ENCODE results near the gene ATG16L1.

The ATG16L1 gene

DNA sequence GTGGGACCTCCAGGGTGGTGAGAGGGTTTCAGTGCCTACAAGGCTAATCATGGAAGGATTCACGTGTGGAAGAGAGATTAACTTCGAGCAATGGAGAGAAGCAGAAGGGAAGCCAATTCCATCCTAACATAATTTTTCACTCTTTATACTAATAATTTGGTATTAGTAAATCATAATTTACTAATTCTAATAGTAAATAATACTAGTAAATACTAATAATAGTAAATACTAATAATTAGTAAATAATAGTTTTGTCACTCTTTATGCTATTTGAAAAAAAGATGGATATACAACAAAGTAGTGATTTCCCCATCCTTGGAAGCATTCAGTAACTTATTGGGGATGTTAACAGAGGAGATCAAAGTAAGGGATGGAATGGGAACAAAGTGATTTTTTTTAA lies 49.8 kb downstream of the ATG16L1 start:
- DNase-seq (ENCODE audit: low spot score in 2 of 2) = no peak
- Histone ChIP-seq H3K9me3 (no peaks in the 10 kb centered on the region), H3K4me3 (no peak overlapping the region), H3K36me3 (replicated peaks) (no peaks in the 10 kb centered on the region), H3K27me3 (ENCODE audit: low read depth) (no peaks in the 10 kb centered on the region), H3K4me1 (no peaks in the 10 kb centered on the region)
- in situ Hi-C loops (cut with MboI; ENCODE audit: low sequenced_read_pairs) = no loop called here

DNA sequence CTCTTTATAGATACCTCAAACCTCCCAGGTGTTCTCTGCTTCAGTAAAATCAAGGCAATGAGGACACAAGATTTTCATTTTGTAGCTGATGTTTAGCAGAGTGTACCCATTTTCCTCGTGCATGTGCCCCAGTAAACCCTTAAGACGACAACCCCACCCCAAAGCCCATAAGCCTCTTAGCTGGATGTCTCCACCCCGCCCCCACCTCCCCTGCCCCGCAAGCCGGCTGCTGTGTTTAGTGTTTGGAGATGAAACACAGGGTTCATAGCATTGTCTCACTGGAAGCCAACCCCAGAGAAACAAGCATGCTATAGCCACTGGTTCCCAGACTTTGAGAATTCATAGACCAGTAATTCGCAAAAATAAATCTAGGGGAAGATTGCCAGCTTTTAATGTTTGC lies 50.3 kb downstream of the ATG16L1 start:
- Histone ChIP-seq H3K27me3 (ENCODE audit: low read depth) (no peaks in the 10 kb centered on the region), H3K4me3 (no peak overlapping the region), H3K36me3 (replicated peaks) (no peaks in the 10 kb centered on the region), H3K9me3 (no peaks in the 10 kb centered on the region), H3K4me1 (no peaks in the 10 kb centered on the region)
- in situ Hi-C loops (cut with MboI; ENCODE audit: low sequenced_read_pairs) = no loop called here
- DNase-seq (ENCODE audit: low spot score in 2 of 2) = no peak

DNA sequence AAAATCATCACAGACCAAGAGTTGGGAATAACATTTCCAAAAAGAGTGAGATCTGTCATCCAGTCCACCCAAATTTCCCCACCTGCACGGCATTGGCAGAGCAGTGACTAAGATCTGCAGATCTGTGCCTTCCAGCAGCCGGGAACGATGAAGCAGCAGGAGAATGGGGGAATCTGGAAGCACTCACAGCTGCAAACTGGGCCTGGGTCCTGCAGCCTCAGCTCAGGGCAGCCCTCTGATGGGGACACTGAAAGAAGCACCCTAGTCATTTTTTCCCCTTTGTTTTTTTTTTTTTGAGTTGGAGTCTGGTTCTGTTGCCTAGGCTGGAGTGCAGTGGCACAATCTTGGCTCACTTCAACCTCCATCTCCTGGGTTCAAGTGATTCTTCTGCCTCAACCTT lies 51.8 kb downstream of the ATG16L1 start:
- H3K27me3 ChIP-seq (ENCODE audit: low read depth) = no peaks in the 10 kb centered on the region
- no peaks in the 10 kb centered on the region for H3K4me1 ChIP-seq
- H3K4me3 ChIP-seq = no peak overlapping the region
- no peaks in the 10 kb centered on the region for H3K36me3 ChIP-seq (replicated peaks)
- no peaks in the 10 kb centered on the region for H3K9me3 ChIP-seq
- in situ Hi-C loops (cut with MboI; ENCODE audit: low sequenced_read_pairs) = no loop called here
- DNase-seq (ENCODE audit: low spot score in 2 of 2) = no peak

DNA sequence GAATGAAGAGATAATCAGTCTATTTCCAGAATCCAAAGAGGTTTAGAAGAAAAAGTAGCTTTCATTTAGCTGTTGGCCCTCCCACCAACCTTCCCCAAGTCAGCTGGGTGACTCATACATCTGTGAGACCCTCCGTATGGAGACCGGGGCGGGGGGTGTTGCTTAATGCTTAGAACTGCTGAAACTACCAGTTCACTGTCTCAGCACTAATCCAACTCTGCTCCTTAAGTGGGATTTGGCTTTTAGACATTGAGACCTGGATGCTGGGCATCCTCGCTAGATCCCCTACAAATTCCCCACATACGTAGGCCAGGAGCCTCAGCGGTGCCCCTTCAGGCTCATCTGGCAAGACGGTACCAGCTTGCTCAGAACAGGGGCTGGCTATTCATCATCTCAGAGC lies 56.1 kb downstream of the ATG16L1 start, which contains the start of gene SAG:
SAG (plus strand) TSS at position 252 of the 400 bp plus-strand sequence. CDS start 1,374 bp downstream, outside the sequence.
- H3K4me3 ChIP-seq = no peak within 1 kb of the TSS
- H3K9me3 ChIP-seq = no peaks in the 10 kb centered on the region
- DNase-seq (ENCODE audit: low spot score in 2 of 2) = no peak
- in situ Hi-C loops (cut with MboI; ENCODE audit: low sequenced_read_pairs) = no loop called here
- no peaks in the 10 kb centered on the region for H3K36me3 ChIP-seq (replicated peaks)
- H3K27me3 ChIP-seq (ENCODE audit: low read depth) = no peaks in the 10 kb centered on the region
- H3K4me1 ChIP-seq = no peaks in the 10 kb centered on the region

DNA sequence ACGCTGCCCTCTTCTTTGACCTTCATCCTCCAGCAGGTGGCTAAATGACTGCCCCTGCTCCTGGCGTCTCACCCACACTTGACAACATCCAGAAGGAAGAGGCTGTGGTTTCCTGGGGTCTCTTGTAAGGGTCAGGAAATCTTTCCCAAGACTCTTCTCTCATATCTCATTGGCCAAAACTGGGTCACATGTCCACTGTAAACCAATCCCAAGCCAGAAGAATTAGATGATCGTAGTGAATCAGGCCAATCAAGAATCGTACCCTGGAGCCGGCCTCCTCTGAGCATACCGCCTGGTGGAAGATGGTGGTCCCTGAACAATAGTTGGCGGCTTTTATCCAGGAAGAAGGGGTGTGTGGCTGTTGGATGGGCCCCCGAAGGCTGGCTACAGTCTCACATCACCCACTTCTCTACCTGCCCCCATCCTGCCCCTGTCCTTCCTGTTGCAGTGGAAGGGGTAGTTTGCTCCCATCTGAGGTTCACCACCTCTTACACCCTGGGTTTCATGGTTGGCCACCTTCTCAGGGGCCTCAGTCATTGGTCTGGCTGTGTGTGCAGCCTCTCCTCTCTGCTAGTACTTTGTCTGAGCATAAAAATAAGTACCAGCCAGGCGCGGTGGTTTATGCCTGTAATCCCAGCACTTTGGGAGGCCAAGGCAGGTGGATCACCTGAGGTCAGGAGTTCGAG lies 59.9 kb downstream of the ATG16L1 start:
- in situ Hi-C loops (cut with MboI; ENCODE audit: low sequenced_read_pairs) = no loop called here
- Histone ChIP-seq H3K4me3 (no peak overlapping the region), H3K4me1 (no peaks in the 10 kb centered on the region), H3K27me3 (ENCODE audit: low read depth) (no peaks in the 10 kb centered on the region), H3K9me3 (no peaks in the 10 kb centered on the region), H3K36me3 (replicated peaks) (no peaks in the 10 kb centered on the region)
- no peak for DNase-seq (ENCODE audit: low spot score in 2 of 2)

GRCh38 chr2:233312874-233313273 lies 61.4 kb downstream of the ATG16L1 start:
- H3K4me1 ChIP-seq = no peaks in the 10 kb centered on the region
- in situ Hi-C loops (cut with MboI; ENCODE audit: low sequenced_read_pairs) = no loop called here
- H3K9me3 ChIP-seq = no peaks in the 10 kb centered on the region
- no peak overlapping the region for H3K4me3 ChIP-seq
- no peaks in the 10 kb centered on the region for H3K27me3 ChIP-seq (ENCODE audit: low read depth)
- H3K36me3 ChIP-seq (replicated peaks) = no peaks in the 10 kb centered on the region
- no peak for DNase-seq (ENCODE audit: low spot score in 2 of 2)

GRCh38 chr2:233314180-233314925 lies 62.9 kb downstream of the ATG16L1 start:
- in situ Hi-C loops (cut with MboI; ENCODE audit: low sequenced_read_pairs) = no loop called here
- Histone ChIP-seq H3K4me3 (no peak overlapping the region), H3K36me3 (replicated peaks) (no peaks in the 10 kb centered on the region), H3K9me3 (no peaks in the 10 kb centered on the region), H3K27me3 (ENCODE audit: low read depth) (no peaks in the 10 kb centered on the region), H3K4me1 (no peaks in the 10 kb centered on the region)
- DNase-seq (ENCODE audit: low spot score in 2 of 2) = no peak

DNA sequence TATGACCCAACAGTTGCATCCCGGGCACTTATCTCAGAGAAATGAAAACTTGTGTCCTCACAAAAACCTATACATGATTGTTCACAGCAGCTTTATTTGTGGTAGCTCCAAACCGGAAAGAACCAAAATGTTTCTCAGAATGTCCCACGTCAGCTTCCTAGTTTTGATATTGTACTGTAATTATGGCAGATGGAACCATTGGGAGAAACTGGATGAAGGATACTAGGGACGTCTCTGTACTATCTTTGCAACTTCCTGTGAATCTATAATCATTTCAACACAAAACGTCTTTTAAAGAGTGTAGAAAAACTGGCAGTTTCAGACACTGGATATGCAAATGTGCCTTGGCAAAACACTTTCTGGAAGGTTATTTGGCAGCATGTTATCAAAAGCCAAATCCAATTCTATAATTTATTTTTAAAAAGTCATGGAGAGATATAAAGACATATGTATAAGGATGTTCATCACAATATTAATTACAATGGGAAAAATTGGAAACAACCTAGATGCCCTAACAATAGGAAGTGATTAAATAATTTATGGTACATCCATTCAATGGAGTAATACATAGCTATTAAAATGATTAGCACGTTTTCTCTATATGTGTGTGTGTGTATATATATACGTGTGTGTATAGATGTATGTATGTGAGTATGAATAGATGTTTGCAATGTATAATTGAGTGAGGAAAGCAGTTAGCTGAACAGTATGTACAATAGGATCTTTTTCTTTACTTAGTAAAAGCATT lies 65.9 kb downstream of the ATG16L1 start:
- no peak for DNase-seq (ENCODE audit: low spot score in 2 of 2)
- no peaks in the 10 kb centered on the region for H3K27me3 ChIP-seq (ENCODE audit: low read depth)
- H3K9me3 ChIP-seq = no peaks in the 10 kb centered on the region
- in situ Hi-C loops (cut with MboI; ENCODE audit: low sequenced_read_pairs) = no loop called here
- no peaks in the 10 kb centered on the region for H3K36me3 ChIP-seq (replicated peaks)
- H3K4me3 ChIP-seq = no peak overlapping the region
- no peaks in the 10 kb centered on the region for H3K4me1 ChIP-seq

DNA sequence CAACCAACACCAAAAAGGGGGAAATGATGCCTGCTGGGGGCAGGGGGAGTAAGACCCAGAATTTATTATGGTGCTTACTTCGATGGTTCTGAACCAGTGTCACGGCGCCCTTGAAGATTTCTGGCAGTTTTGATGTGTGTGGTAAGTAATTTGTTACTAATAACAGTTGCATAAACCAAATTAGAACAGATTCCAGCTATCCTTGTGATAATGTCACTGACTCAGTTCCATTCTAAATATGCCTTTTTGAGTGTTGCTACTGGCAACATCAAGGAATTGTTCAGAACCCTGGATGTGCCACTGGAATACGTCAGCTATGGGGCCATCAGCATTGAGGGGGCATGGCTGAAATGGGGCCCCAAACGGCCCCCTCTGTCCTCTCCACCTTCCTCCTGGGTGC lies 67.8 kb downstream of the ATG16L1 start:
- no peaks in the 10 kb centered on the region for H3K36me3 ChIP-seq (replicated peaks)
- in situ Hi-C loops (cut with MboI; ENCODE audit: low sequenced_read_pairs) = no loop called here
- DNase-seq (ENCODE audit: low spot score in 2 of 2) = no peak
- H3K9me3 ChIP-seq = no peaks in the 10 kb centered on the region
- no peaks in the 10 kb centered on the region for H3K4me1 ChIP-seq
- H3K4me3 ChIP-seq = no peak overlapping the region
- no peaks in the 10 kb centered on the region for H3K27me3 ChIP-seq (ENCODE audit: low read depth)

DNA sequence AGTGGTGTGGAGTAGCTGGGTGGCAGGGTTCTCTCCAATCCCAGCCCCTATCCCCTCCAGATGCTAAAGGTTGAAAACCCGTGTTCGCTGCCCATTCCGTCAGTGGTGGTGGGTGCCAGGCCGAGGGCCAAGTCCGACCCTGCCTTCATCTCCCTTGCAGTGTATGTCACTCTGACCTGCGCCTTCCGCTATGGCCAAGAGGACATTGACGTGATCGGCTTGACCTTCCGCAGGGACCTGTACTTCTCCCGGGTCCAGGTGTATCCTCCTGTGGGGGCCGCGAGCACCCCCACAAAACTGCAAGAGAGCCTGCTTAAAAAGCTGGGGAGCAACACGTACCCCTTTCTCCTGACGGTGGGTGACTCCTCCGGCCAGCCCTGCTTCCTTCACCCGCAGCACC lies 69.0 kb downstream of the ATG16L1 start:
- no peaks in the 10 kb centered on the region for H3K4me1 ChIP-seq

DNA sequence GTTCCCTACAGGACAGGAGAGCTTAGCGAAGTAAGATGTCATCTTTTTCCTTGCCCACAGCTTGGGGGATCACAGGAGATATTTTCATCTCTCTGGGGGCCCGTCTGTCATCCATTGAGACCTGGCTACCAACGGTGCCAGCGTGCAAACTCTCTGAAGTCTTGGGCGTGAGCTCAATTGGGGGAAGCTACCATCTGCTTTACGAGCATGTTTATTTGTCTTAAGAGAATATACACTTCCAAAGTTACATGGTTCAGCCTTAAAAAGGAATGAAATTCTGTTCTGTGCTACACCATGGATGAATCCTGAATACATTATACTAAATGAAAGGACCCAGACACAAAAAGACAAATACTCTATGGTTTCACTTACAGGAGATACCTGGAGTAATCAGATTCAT lies 69.7 kb downstream of the ATG16L1 start:
- Histone ChIP-seq H3K27me3 (ENCODE audit: low read depth) (no peaks in the 10 kb centered on the region), H3K36me3 (replicated peaks) (no peaks in the 10 kb centered on the region)
- in situ Hi-C loops (cut with MboI; ENCODE audit: low sequenced_read_pairs) = no loop called here

More for the DNA sequence above, 69.0 kb downstream of the ATG16L1 start:
- no peak for DNase-seq (ENCODE audit: low spot score in 2 of 2)
- H3K36me3 ChIP-seq (replicated peaks) = no peaks in the 10 kb centered on the region
- in situ Hi-C loops (cut with MboI; ENCODE audit: low sequenced_read_pairs) = no loop called here
- H3K27me3 ChIP-seq (ENCODE audit: low read depth) = no peaks in the 10 kb centered on the region
- no peaks in the 10 kb centered on the region for H3K9me3 ChIP-seq
- H3K4me3 ChIP-seq = no peak overlapping the region

DNA sequence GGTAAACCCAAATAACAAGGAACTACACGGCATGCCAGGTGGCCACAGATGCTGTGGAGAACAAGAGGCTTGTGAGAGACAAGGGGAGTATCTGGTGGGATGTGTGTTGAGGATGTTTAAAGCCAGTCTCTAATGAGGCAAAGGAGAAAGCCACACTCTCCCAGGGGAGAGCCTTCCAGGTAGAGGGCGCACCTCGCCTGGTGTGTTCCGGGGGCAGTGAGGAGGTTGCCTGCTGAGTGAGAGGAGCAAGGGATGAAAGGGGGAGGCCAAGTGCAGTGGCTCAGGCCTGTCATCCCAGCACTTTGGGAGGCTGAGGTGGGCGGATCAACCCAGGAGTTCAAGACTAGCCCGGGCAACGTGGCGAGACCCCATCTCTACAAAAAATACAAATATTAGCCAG lies 72.4 kb downstream of the ATG16L1 start:
- no peak overlapping the region for H3K4me3 ChIP-seq
- no peaks in the 10 kb centered on the region for H3K9me3 ChIP-seq
- no peaks in the 10 kb centered on the region for H3K4me1 ChIP-seq
- in situ Hi-C loops (cut with MboI; ENCODE audit: low sequenced_read_pairs) = no loop called here
- H3K27me3 ChIP-seq (ENCODE audit: low read depth) = no peaks in the 10 kb centered on the region
- no peak for DNase-seq (ENCODE audit: low spot score in 2 of 2)
- no peaks in the 10 kb centered on the region for H3K36me3 ChIP-seq (replicated peaks)

More for the DNA sequence above, 69.7 kb downstream of the ATG16L1 start:
- no peak overlapping the region for H3K4me3 ChIP-seq
- DNase-seq (ENCODE audit: low spot score in 2 of 2) = no peak
- H3K4me1 ChIP-seq = no peaks in the 10 kb centered on the region
- H3K9me3 ChIP-seq = no peaks in the 10 kb centered on the region

DNA sequence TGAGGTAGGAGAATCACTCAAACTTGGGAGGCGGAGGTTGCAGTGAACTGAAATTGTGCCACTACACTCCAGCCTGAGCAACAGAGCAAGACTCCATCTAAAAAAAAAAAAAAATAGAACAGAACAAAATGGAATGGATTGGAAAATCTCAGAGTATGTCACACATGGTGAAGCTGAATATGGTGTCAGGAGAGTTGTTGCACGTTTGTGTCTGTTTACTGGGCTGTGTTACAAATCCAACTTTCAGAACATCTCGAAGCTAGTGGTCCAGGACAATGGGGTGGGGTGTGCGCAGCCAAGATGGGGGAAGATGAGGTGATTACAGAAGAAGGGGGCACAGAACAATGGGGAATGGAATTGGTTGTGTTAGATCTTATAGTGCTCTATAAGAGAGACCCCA lies 73.8 kb downstream of the ATG16L1 start:
- no peaks in the 10 kb centered on the region for H3K36me3 ChIP-seq (replicated peaks)
- no peaks in the 10 kb centered on the region for H3K27me3 ChIP-seq (ENCODE audit: low read depth)
- H3K4me1 ChIP-seq = no peaks in the 10 kb centered on the region
- H3K4me3 ChIP-seq = no peak overlapping the region
- in situ Hi-C loops (cut with MboI; ENCODE audit: low sequenced_read_pairs) = no loop called here
- H3K9me3 ChIP-seq = no peaks in the 10 kb centered on the region
- no peak for DNase-seq (ENCODE audit: low spot score in 2 of 2)

- Histone ChIP-seq H3K9me3 (no peaks in the 10 kb centered on the region), H3K36me3 (replicated peaks) (no peaks in the 10 kb centered on the region), H3K27me3 (ENCODE audit: low read depth) (no peaks in the 10 kb centered on the region), H3K4me3 (no peak overlapping the region), H3K4me1 (no peaks in the 10 kb centered on the region)
- DNase-seq (ENCODE audit: low spot score in 2 of 2) = no peak
- in situ Hi-C loops (cut with MboI; ENCODE audit: low sequenced_read_pairs) = no loop called here
Measured at GRCh38 chr2:233325814-233326213, 74.3 kb downstream of the ATG16L1 start.

All from HAP-1 (cell line).